Hepatocyte (in vitro differentiated cells): Measurements from ENCODE around the gene RNU4-1. TPM values are rescaled to one million over a fixed set of nuclear protein-coding genes. Genes with fewer than 3 reads are reported as not detected.

ENCODE experiments used
- DNase-seq: peaks from one replicate; pipeline ENCODE4 v3.0.0-alpha.2; 2016; ENCODE audit warnings: low spot score
- H2AFZ ChIP-seq: fragments of 200-600 bp; sonication (generic); 2 replicates; pipeline ENCODE4 v1.6.0; 2016; ENCODE audit warnings: antibody characterized with exemption, mild to moderate bottlenecking
- H3K27ac ChIP-seq: fragments of 200-600 bp; sonication (generic); 2 replicates; pipeline ENCODE4 v1.5.1; 2016; ENCODE audit warnings: mild to moderate bottlenecking
- H3K27me3 ChIP-seq: fragments of 200-600 bp; sonication (generic); 2 replicates; pipeline ENCODE4 v1.6.1; 2016
- H3K36me3 ChIP-seq: fragments of 200-600 bp; sonication (generic); replicated peaks from 2 replicates; pipeline ENCODE4 v1.5.1; 2016; ENCODE audit warnings: low read depth; ENCODE audit not compliant: insufficient read depth
- H3K4me1 ChIP-seq: fragments of 200-600 bp; sonication (generic); 2 replicates; pipeline ENCODE4 v1.5.1; 2016; ENCODE audit warnings: mild to moderate bottlenecking, moderate library complexity; ENCODE audit not compliant: insufficient read depth
- H3K4me2 ChIP-seq: fragments of 200-600 bp; sonication (generic); 2 replicates; pipeline ENCODE4 v1.6.0; 2016
- H3K4me3 ChIP-seq: fragments of 200-600 bp; sonication (generic); 2 replicates; pipeline ENCODE4 v1.5.1; 2016; ENCODE audit warnings: mild to moderate bottlenecking
- H3K79me2 ChIP-seq: fragments of 200-600 bp; sonication (generic); 2 replicates; pipeline ENCODE4 v1.6.0; 2017; ENCODE audit warnings: mild to moderate bottlenecking
- H3K9me2 ChIP-seq: fragments of 200-600 bp; sonication (generic); replicated peaks from 2 replicates; pipeline ENCODE4 v1.6.0; 2017; ENCODE audit warnings: mild to moderate bottlenecking; ENCODE audit not compliant: insufficient read depth
- H3K9me3 ChIP-seq: fragments of 200-600 bp; sonication (generic); 2 replicates; pipeline ENCODE4 v1.5.1; 2016; ENCODE audit warnings: low read depth, mild to moderate bottlenecking
- H4K20me1 ChIP-seq: fragments of 200-600 bp; sonication (generic); 2 replicates; pipeline ENCODE4 v1.6.0; 2016; ENCODE audit warnings: mild to moderate bottlenecking; ENCODE audit not compliant: insufficient read depth, poor library complexity, severe bottlenecking
- CTCF ChIP-seq: fragments of 200-600 bp; sonication (generic); IDR thresholded peaks from 2 replicates; pipeline ENCODE4 v1.5.1; 2016; ENCODE audit warnings: antibody characterized with exemption, mild to moderate bottlenecking; ENCODE audit not compliant: poor library complexity
- EZH2 ChIP-seq: fragments of 200-600 bp; sonication (generic); IDR thresholded peaks from 2 replicates; pipeline ENCODE4 v1.6.1; 2016; ENCODE audit warnings: antibody characterized with exemption, mild to moderate bottlenecking, borderline replicate concordance
- EZH2phosphoT487 ChIP-seq: fragments of 200-600 bp; sonication (generic); IDR thresholded peaks from one replicate; pipeline ENCODE4 v1.6.1; 2018; ENCODE audit warnings: antibody characterized with exemption, mild to moderate bottlenecking, low read depth, moderate library complexity; ENCODE audit not compliant: unreplicated experiment, severe bottlenecking
- WGBS: methylation state at CpG from one replicate; pipeline ENCODE4 v1.1.6; 2016; ENCODE audit warnings: low lambda C conversion rate; ENCODE audit errors: missing lambda C conversion rate; 5-methylcytosine and 5-hydroxymethylcytosine counted together
- polyA plus RNA-seq: library from polyadenylated mRNA; unstranded; fragments of >200 nt; fragmentation: Nextera tagmentation; extraction: Ambion mirVana; gene quantifications from 2 replicates; pipeline ENCODE4 v1.2.1, GENCODE V29; 2016
- total RNA-seq: library from RNA; depleted of rRNA; stranded (reverse); fragments of >200 nt; gene quantifications from 2 replicates; pipeline ENCODE4 v1.2.3, GENCODE V29; 2014

The RNU4-1 gene
- under 0.01 TPM in 2 replicates for total RNA-seq
- not detected in 2 replicates for polyA plus RNA-seq

GRCh38 chr12:120292661-120293531 lies at the start of gene RNU4-1:
Gene RNU4-1, minus strand, starts transcription at chr12:120293237.
- H4K20me1 ChIP-seq, result no peaks in the 10 kb centered on the region
- TF ChIP-seq CTCF, result no peak
- no peak for TF ChIP-seq EZH2
- TF ChIP-seq EZH2phosphoT487, result no peak
- under 1% methylated on average over 29 of the region's 29 CpGs for WGBS
- H3K4me3 ChIP-seq, result peak within 1 kb of the TSS; percentile 23
- peak within 1 kb of the TSS; percentile 94 for H3K27ac ChIP-seq
- H2AFZ ChIP-seq, result peak within 1 kb of the TSS; percentile 27
- no peaks in the 10 kb centered on the region for H3K9me3 ChIP-seq
- H3K27me3 ChIP-seq, result no peaks in the 10 kb centered on the region
- H3K36me3 ChIP-seq, result no peaks in the 10 kb centered on the region
- DNase-seq, result peak; percentile 87
- peak within 1 kb of the TSS; percentile 76 for H3K4me2 ChIP-seq
- no peaks in the 10 kb centered on the region for H3K9me2 ChIP-seq
- no peaks in the 10 kb centered on the region for H3K79me2 ChIP-seq
- no peaks in the 10 kb centered on the region for H3K4me1 ChIP-seq

- Histone ChIP-seq H3K4me2 (no peak overlapping the region), H3K9me3 (no peaks in the 10 kb centered on the region), H3K36me3 (no peaks in the 10 kb centered on the region), H2AFZ (no peak overlapping the region), H3K79me2 (no peaks in the 10 kb centered on the region), H3K27me3 (no peaks in the 10 kb centered on the region), H3K4me3 (no peak overlapping the region), H3K9me2 (no peaks in the 10 kb centered on the region), H4K20me1 (no peaks in the 10 kb centered on the region), H3K27ac (no peak overlapping the region), H3K4me1 (no peaks in the 10 kb centered on the region)
- DNase-seq, result no peak
- 80% methylated on average over 15 of the region's 30 CpGs for WGBS
- TF ChIP-seq CTCF (no peak), EZH2phosphoT487 (no peak)
These were observed 49.4 kb upstream of the RNU4-1 start for GRCh38 chr12:120342175-120343038.

GRCh38 chr12:120339256-120339655 lies 46.2 kb upstream of the RNU4-1 start:
- no peak overlapping the region for H3K27ac ChIP-seq
- H3K79me2 ChIP-seq, result no peaks in the 10 kb centered on the region
- no peak overlapping the region for H2AFZ ChIP-seq
- H3K4me1 ChIP-seq, result no peaks in the 10 kb centered on the region
- H3K36me3 ChIP-seq, result no peaks in the 10 kb centered on the region
- no peak overlapping the region for H3K4me3 ChIP-seq
- WGBS, result 91% methylated on average over 4 of the region's 4 CpGs
- H3K9me3 ChIP-seq, result no peaks in the 10 kb centered on the region
- H3K27me3 ChIP-seq, result no peaks in the 10 kb centered on the region
- no peaks in the 10 kb centered on the region for H4K20me1 ChIP-seq
- TF ChIP-seq EZH2 (no peak), EZH2phosphoT487 (no peak), CTCF (no peak)
- H3K9me2 ChIP-seq, result no peaks in the 10 kb centered on the region
- H3K4me2 ChIP-seq, result no peak overlapping the region
- no peak for DNase-seq
